Activated naive CD8-positive, alpha-beta T cell treated with anti-CD3 and anti-CD28 coated beads for 36 hours (primary cell): ENCODE results near the gene SERPINA5. TPM values are rescaled to one million over a fixed set of nuclear protein-coding genes. Genes with fewer than 3 reads are reported as not detected.
"Not testable (repeated sequence)": the region's sequence is repeated elsewhere in the genome, so short reads cannot be mapped to it uniquely, and the experiment has no call there.

Experiments
- DNase-seq: peaks from one replicate; pipeline ENCODE4 v3.0.0; 2021
- H3K27ac Mint-ChIP-seq: one replicate; pipeline ENCODE4 v1.8.0; 2022; ENCODE audit warnings: mild to moderate bottlenecking, moderate library complexity, mixed read lengths
- H3K27me3 Mint-ChIP-seq: one replicate; pipeline ENCODE4 v1.8.0; 2022; ENCODE audit warnings: mild to moderate bottlenecking, mixed read lengths
- H3K36me3 Mint-ChIP-seq: one replicate; pipeline ENCODE4 v1.8.0; 2021; ENCODE audit warnings: mild to moderate bottlenecking, mixed read lengths
- H3K4me1 Mint-ChIP-seq: one replicate; pipeline ENCODE4 v1.8.0; 2021; ENCODE audit warnings: mixed read lengths
- H3K4me3 Mint-ChIP-seq: one replicate; pipeline ENCODE4 v1.8.0; 2022; ENCODE audit warnings: mild to moderate bottlenecking, moderate library complexity, mixed read lengths
- H3K9me3 Mint-ChIP-seq: one replicate; pipeline ENCODE4 v1.8.0; 2022; ENCODE audit warnings: mixed read lengths
- total RNA-seq, 2 experiments: library from RNA; stranded (reverse); gene quantifications; one replicate each; pipeline ENCODE4 v1.2.3, GENCODE V29; 2021

SERPINA5 gene
- total RNA-seq, 2 experiments from 2014 or later, result not detected

DNA sequence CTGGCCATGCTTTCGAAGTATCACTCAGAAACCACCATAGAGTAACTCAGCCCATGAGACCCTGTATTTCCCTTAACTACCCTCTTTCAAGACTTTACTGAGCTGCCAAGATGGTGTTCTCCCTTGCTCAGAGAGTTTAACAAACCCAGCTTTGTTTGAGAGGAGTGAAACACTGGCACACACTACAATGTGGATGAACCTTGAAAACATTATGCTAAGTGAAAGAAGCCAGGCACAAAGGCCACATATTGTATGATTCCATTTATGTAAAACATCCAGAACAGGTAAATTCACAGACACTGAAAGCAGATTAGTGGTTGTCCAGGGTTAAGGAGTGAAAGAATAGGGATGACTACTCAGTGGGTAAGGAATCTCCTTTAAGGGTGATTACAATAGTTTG, 49.8 kb downstream of the SERPINA5 start:
- DNase-seq, result no peak
- H3K4me3 Mint-ChIP-seq, result no peak overlapping the region
- H3K4me1 Mint-ChIP-seq, result no peaks in the 10 kb centered on the region
- no peaks in the 10 kb centered on the region for H3K27me3 Mint-ChIP-seq
- no peak overlapping the region for H3K27ac Mint-ChIP-seq
- no peaks in the 10 kb centered on the region for H3K36me3 Mint-ChIP-seq
- H3K9me3 Mint-ChIP-seq, result no peaks in the 10 kb centered on the region

DNA sequence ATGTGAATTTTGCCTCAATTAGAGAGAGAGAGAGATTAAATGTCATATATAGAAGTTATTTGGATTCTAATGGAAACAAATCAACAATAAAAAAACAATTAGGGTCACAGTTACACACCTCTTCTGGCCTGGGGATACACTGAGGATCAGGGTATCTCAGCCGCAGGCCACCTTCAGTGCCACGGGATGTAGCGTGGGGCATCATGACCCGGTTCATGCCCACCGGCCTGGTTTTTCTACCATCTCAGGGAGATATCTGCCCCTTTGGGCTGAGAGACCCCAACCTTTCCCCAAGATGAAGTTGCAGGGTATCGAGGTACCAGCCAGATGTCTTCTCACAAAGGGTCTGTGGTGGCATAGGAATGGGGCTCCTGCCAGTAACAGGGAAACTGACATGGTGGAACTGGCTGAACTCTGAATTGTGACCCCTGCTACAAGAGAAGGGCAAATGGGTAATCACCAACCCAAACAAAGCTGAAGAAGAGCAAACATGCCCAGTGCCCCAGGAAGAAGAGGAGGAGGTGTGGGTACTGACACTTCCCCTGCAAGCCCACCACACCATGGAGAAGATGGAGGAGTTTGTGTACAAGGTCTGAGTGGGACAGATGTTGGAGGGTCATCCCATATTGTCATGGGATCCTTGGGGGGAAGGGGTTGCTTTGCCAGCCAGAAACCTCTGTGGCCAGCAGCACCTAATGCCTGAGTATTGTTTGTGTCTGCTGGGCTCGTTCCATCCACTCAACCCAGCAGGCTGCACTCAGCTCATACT, 50.5 kb downstream of the SERPINA5 start:
- Mint-ChIP-seq H3K4me3 (no peak overlapping the region), H3K27me3 (no peaks in the 10 kb centered on the region), H3K36me3 (no peaks in the 10 kb centered on the region), H3K27ac (no peak overlapping the region), H3K9me3 (no peaks in the 10 kb centered on the region), H3K4me1 (no peaks in the 10 kb centered on the region)
- no peak for DNase-seq

DNA sequence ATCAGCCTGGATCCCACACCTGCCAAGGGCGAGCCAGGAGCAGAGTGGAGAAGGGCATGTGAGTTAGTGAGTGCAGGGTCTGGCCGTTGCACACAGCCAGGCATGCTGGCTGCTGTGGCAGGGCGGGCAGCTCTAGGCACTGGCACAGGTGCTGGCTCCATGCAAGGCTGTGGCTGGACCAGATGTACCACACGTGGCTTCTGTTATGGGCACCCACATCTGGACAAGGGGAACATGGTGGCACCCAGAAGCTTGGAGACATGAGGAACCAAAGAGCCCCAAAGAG, 51.0 kb downstream of the SERPINA5 start:
- Mint-ChIP-seq H3K4me3 (no peak overlapping the region), H3K9me3 (no peaks in the 10 kb centered on the region), H3K4me1 (no peaks in the 10 kb centered on the region), H3K36me3 (no peaks in the 10 kb centered on the region), H3K27me3 (no peaks in the 10 kb centered on the region), H3K27ac (no peak overlapping the region)
- DNase-seq, result no peak

DNA sequence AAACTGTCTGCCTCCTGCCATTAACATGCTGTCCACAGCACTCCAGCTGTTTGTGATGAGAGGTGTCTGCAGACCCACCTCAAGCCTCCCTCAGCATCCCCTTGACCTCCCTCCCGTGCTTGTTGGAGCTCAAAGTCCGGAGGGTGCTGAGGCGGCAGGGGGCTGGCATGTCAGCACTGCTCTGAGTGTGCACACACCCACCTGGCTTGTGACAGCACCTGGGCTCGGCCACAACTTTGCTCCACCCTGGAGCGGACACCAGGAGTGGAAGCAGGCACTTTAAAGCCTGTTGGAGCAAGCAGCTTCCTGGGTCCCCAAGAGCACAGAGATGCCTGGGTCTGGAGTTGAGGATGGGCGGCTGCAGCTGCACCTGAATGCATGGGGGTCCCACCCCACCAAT, 51.9 kb downstream of the SERPINA5 start:
- no peaks in the 10 kb centered on the region for H3K9me3 Mint-ChIP-seq
- H3K27ac Mint-ChIP-seq, result no peak overlapping the region
- H3K4me1 Mint-ChIP-seq, result no peaks in the 10 kb centered on the region
- no peak overlapping the region for H3K4me3 Mint-ChIP-seq
- no peak for DNase-seq
- no peaks in the 10 kb centered on the region for H3K27me3 Mint-ChIP-seq
- no peaks in the 10 kb centered on the region for H3K36me3 Mint-ChIP-seq

DNA sequence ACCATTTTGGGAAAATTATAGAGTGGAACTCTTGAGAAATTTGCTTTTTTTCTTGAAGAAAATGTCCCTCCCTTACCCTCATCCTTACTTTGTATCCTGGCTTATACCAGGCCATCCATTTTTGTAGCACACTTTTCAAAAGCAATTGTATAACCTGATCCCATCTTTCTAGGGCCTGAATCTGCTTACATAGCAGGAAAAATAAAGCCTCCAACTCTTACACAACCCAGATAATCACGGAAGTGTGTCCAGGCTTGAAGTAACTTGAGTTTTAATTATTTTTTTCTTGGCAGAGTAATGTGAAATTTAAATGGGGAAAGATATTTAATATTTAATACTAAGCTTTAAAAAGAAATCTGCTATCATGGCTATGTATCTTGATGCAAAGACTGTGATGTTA, 53.9 kb downstream of the SERPINA5 start:
- H3K4me1 Mint-ChIP-seq, result no peaks in the 10 kb centered on the region
- H3K27me3 Mint-ChIP-seq, result no peaks in the 10 kb centered on the region
- no peaks in the 10 kb centered on the region for H3K36me3 Mint-ChIP-seq
- no peak for DNase-seq
- H3K4me3 Mint-ChIP-seq, result no peak overlapping the region
- H3K9me3 Mint-ChIP-seq, result no peaks in the 10 kb centered on the region
- H3K27ac Mint-ChIP-seq, result no peak overlapping the region

DNA sequence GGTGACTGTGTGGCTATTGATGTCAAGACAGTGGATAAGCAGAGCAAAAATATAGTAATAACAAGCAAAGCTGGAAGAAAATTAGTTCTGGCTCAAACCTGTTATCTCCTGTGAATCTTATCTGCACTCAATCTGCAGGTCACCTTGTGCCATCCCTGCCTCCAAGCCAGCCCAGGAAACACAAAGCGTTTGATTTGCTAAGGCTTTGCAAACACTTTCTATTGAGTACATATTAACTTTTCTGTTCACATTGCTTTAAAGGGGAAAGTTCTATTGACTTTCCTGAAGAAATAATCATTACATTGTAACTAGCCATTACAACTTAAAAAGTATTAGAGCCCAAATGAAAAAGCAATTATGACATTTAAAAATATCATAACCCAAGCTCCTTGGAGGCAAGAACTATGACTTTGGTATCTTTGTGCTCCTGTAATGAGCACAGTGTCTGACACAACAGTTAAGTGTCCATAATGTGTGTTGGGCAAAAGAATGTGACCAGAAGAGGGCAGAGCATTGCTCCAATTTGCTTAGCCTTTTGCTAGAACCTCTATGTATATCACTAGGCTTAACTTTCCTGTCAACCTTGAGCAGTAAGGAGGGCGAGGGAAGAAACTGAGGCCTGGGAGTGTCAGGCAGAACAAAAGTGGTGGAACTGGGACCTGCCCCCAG, 55.7 kb downstream of the SERPINA5 start:
- Mint-ChIP-seq H3K27me3 (no peaks in the 10 kb centered on the region), H3K9me3 (no peaks in the 10 kb centered on the region)

DNA sequence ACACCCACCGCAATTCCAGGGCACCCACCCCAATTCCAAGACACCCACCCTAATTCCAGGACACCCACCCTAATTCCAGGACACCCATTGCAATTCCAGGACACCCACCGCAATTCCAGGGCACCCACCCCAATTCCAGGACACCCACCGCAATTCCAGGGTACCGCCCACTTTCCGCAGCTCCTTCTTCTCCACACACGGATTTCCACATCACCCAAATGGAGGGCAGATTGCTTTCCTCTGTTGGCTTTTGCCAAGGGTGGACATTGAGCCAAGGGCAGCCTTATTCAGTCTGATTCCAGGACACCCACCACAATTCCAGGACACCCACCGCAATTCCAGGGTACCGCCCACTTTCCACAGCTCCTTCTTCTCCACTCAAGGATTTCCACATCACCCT, 56.6 kb downstream of the SERPINA5 start:
- not testable (repeated sequence) for H3K4me3 Mint-ChIP-seq, H3K36me3 Mint-ChIP-seq, DNase-seq, H3K27me3 Mint-ChIP-seq, H3K9me3 Mint-ChIP-seq, H3K4me1 Mint-ChIP-seq, H3K27ac Mint-ChIP-seq

More for the DNA sequence above, 55.7 kb downstream of the SERPINA5 start:
- no peaks in the 10 kb centered on the region for H3K36me3 Mint-ChIP-seq
- H3K4me1 Mint-ChIP-seq, result no peaks in the 10 kb centered on the region
- H3K4me3 Mint-ChIP-seq, result no peak overlapping the region
- H3K27ac Mint-ChIP-seq, result no peak overlapping the region
- DNase-seq, result no peak

DNA sequence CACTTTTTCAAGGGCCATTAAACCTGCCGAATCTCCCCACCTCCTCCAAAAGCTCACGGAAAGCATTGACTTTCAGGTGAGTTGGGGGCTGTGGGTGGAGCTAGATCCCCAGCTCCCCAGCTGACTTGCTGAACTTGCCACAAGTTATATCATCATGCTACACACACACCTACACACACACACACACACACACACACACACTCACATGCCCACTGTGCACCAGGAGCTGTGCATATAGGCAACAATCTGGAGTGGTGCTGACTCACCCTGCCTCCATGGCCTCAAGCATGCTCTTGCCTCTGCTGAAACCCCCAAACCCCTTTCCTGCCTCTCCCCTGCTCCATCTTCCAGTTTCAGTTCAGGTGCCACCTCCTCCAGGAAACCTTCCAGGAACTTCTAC, 57.1 kb downstream of the SERPINA5 start:
- no peak for DNase-seq
- H3K4me3 Mint-ChIP-seq, result no peak overlapping the region
- no peaks in the 10 kb centered on the region for H3K36me3 Mint-ChIP-seq
- H3K9me3 Mint-ChIP-seq, result no peaks in the 10 kb centered on the region
- H3K4me1 Mint-ChIP-seq, result no peaks in the 10 kb centered on the region
- H3K27ac Mint-ChIP-seq, result no peak overlapping the region
- no peaks in the 10 kb centered on the region for H3K27me3 Mint-ChIP-seq

DNA sequence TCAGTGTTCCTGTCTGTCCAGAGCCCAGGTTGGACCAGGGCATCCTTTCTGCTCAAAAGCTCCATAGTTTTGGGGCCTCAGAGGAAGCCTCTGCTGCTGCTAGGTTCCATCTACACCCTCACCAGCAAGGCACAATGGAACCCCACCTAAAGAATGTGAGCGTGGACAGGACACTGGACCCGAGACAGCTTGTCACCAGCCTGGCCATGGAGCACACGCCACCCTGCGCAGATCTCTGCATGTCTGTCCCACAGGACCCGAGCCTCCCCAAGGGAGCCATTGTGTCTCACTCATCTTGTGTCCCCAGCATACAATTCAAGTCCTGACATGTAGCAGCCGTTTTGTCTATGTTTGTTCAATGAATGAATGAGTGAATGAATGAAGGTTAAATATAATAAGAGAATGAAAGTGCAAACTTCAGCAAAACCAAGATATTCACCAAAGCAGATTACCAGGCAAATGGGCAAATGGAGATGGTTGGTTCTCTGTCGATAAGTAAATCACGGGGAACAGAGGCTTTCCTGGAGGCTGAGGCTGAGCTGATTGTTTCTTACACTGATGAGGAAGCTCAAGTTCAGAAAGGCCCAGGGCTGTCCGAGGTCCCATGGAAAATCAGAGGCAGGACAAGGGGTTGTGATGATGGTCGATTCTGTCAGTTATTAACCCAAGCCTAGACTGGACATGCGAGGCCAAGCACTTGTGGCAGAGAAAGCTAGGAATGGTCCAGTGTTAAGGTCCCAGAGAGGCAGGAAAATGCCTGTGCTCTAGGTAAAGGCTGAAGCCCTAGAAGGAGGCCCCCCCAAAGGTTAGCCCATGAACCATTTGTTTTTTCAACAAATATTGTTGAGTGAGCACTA, 58.0 kb downstream of the SERPINA5 start:
- Mint-ChIP-seq H3K27me3 (peaks cover 5% of the 10 kb centered on the region), H3K9me3 (no peaks in the 10 kb centered on the region), H3K4me1 (no peaks in the 10 kb centered on the region), H3K4me3 (no peak overlapping the region), H3K27ac (no peak overlapping the region), H3K36me3 (no peaks in the 10 kb centered on the region)
- DNase-seq, result no peak

DNA sequence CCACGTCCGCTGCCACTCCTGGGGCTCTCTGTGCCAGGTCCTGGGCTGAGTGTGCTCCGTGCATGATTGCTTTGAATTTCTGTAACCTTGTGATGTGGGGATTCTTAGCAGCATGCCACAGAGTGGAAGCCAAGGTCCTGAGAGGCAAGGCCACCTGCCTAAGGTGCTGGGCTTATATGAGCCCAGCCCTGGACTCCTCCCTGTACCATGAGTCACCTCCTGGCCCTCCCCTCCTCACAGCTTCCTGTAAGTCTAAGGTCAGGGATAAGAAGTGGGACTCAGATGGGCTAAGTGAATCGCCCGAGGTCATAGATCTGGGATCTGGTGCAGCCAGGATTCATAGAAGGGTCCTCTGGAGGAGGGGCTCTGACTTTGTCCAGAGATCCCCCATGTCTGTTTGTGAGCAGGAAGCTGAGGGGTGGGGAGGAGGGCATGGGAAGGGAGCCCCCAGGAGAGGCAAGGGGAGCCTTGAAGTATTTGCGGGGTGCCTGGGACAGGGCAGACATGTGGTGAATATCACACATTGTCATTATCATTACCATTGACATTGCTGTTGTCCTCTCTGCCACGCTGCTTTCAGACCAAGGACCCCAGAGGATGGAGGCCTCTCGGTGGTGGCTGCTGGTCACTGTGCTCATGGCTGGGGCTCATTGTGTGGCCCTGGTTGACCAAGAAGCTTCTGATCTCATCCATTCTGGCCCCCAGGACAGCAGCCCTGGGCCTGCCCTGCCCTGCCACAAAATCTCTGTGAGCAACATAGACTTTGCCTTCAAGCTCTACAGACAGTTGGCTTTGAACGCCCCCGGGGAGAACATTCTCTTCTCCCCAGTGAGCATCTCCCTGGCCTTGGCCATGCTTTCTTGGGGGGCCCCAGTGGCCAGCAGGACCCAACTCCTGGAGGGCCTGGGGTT, 59.8 kb downstream of the SERPINA5 start:
- no peak overlapping the region for H3K27ac Mint-ChIP-seq
- no peak for DNase-seq
- no peaks in the 10 kb centered on the region for H3K9me3 Mint-ChIP-seq
- no peaks in the 10 kb centered on the region for H3K4me1 Mint-ChIP-seq
- peaks cover 12% of the 10 kb centered on the region for H3K27me3 Mint-ChIP-seq
- H3K36me3 Mint-ChIP-seq, result no peaks in the 10 kb centered on the region
- no peak overlapping the region for H3K4me3 Mint-ChIP-seq

DNA sequence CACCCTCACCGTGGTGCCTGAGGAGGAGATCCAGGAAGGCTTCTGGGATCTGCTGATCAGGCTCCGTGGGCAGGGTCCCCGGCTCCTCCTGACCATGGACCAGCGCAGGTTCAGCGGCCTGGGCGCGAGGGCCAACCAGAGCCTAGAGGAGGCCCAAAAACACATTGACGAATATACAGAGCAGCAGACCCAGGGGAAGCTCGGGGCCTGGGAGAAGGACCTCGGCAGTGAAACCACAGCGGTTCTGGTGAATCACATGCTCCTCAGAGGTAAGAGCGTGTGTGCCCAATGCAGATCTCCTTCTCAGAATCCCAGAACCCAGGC, 60.4 kb downstream of the SERPINA5 start:
- no peaks in the 10 kb centered on the region for H3K36me3 Mint-ChIP-seq
- no peaks in the 10 kb centered on the region for H3K9me3 Mint-ChIP-seq
- H3K4me1 Mint-ChIP-seq, result no peaks in the 10 kb centered on the region
- DNase-seq, result no peak
- H3K4me3 Mint-ChIP-seq, result no peak overlapping the region
- H3K27ac Mint-ChIP-seq, result no peak overlapping the region
- peaks cover 12% of the 10 kb centered on the region for H3K27me3 Mint-ChIP-seq

Other genes with a start within 250 kb of the SERPINA5 start
- not detected for gene SERPINA2, start 214.7 kb upstream of the SERPINA5 start, total RNA-seq
- gene SERPINA1, start 192.8 kb upstream of the SERPINA5 start, total RNA-seq, result 1 to 10 TPM; 1.1 to 1.3 TPM
- gene SERPINA11, start 128.6 kb upstream of the SERPINA5 start, total RNA-seq, result not detected
- not detected for gene SERPINA9, start 105.2 kb upstream of the SERPINA5 start, total RNA-seq
- gene SERPINA12, start 72.0 kb upstream of the SERPINA5 start, total RNA-seq, result not detected
- gene SERPINA4, start 20.0 kb upstream of the SERPINA5 start, total RNA-seq, result not detected
- gene SERPINA3, start 31.0 kb downstream of the SERPINA5 start, total RNA-seq, result not detected
- not detected for gene GSC, start 188.7 kb downstream of the SERPINA5 start, total RNA-seq